ENCODE measurements around the gene PROM2. TPM values are rescaled to one million over a fixed set of nuclear protein-coding genes. Genes with fewer than 3 reads are reported as not detected.

Gene PROM2
- total and polyA plus RNA-seq, 4 donors: 0.11 to 1.1 (median 0.24) TPM

DNA sequence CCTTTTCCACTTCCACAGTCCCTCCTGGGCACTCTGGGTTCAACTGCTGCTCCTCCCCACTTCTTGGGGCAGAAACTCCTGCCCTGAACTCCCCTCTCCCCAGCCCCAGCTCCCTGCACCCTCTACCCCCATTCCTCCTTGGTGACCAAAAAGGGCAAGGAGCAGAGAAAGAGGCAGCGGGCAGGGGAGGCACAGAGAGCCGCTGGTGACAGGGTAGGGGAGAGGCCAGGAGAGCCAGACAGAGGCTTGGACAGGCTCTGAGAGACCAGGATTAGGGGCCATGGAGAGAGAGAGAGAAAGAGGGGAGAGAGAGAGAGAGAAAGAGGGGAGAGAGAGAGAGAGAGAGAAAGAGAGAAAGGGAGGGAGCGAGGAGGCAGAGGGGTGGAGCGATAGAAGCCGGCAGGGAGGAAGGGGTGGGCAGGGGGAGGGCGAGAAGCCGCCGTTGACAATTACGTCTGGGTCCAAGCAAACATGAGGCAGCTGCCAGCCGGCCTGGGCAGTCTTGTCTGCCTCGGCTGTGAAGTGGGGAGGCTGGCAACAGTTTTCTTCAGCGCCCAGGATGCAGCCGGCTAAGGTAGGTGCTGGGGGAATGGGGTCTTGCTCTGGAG, 22.7 kb downstream of the PROM2 start, which contains the start of gene KCNIP3:
Gene KCNIP3, plus strand, starts transcription at position 468 of the 608 bp plus-strand sequence. Its CDS starts 92 bp downstream, at position 560.
- no peaks in the 10 kb centered on the region for H3K27me3 ChIP-seq (ENCODE audit: control insufficient read depth in 4 of 4, insufficient read depth in 4 of 4, low read length in 3 of 4)
- H3K9ac ChIP-seq (ENCODE audit: low read depth in 1 of 2, low read length in 2 of 2): no peak within 1 kb of the TSS
- no peak for DNase-seq (ENCODE audit: low spot score)
- H3K4me1 ChIP-seq (ENCODE audit: control insufficient read depth in 4 of 4, insufficient read depth in 4 of 4, low read length in 3 of 4): peaks cover 0 to 3% (median 0%) of the 10 kb centered on the region in 4 donors
- H3K9me3 ChIP-seq (ENCODE audit: control insufficient read depth in 4 of 4, low read length in 3 of 4): no peaks in the 10 kb centered on the region
- H3K4me3 ChIP-seq (ENCODE audit: low read depth in 1 of 3, low read length in 3 of 3): no peak within 1 kb of the TSS
- H3K27ac ChIP-seq (ENCODE audit: low read depth in 1 of 2, low read length in 2 of 2): no peak within 1 kb of the TSS
- TF ChIP-seq HNF4A (conservative IDR thresholded peaks at IDR 0.05) (no peak), EGR1 (IDR thresholded peaks at IDR 0.05; ENCODE audit: low read depth in 2 of 2) (no peak), RAD21 (IDR thresholded peaks at IDR 0.05) (no peak), JUND (IDR thresholded peaks at IDR 0.05) (no peak), REST (IDR thresholded peaks at IDR 0.05) (no peak)
- WGBS: 17% methylated on average over 13 of the region's 13 CpGs
- no peaks in the 10 kb centered on the region for H3K36me3 ChIP-seq (ENCODE audit: control insufficient read depth in 4 of 4, insufficient read depth in 3 of 4, low read depth in 1 of 4, low read length in 3 of 4)

DNA sequence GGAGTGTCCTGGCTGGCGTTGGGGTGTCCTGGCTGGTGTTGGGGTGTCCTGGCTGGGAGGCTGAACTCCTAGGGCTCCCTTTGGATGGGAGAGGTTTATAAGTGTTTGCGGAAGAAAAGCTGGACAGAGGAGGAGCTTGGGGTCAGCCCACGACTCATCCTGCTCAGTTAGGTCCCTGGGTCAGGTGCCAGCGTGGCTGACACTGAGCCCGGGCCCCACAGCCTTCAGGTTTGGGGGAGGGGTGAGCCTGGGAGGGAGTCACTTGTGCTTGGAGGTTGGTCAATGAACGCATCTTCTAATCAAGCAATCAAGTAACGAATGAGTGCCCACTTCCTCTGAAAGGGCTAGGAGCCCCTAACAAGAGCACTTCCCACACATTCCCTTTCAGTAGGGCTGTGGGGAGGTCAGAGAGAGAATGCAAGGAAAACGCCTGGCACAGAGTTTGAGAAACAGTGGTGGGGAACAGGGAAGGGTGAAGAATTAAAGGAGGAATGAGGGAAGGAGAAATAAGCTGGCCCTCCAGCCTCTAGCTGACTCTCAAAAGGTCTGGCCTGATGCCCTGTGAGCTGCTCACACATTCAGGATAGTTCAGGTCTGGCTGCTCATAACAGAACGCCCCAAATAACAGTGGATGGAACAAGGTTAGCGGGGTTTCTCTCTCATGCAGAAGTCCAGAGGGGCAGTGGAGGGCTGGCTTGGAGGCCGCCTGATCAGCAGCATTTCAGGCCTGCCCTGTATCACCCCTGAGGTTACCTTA, 23.6 kb downstream of the PROM2 start:
- H3K27me3 ChIP-seq (ENCODE audit: control insufficient read depth in 4 of 4, insufficient read depth in 4 of 4, low read length in 3 of 4): no peaks in the 10 kb centered on the region
- H3K4me1 ChIP-seq (ENCODE audit: control insufficient read depth in 4 of 4, insufficient read depth in 4 of 4, low read length in 3 of 4): peaks cover 0 to 3% (median 0%) of the 10 kb centered on the region in 4 donors
- no peak overlapping the region for H3K9ac ChIP-seq (ENCODE audit: low read depth in 1 of 2, low read length in 2 of 2)
- TF ChIP-seq HNF4G (IDR thresholded peaks at IDR 0.05) (no peak), NR2F2 (IDR thresholded peaks at IDR 0.05) (no peak), RAD21 (IDR thresholded peaks at IDR 0.05) (no peak), REST (IDR thresholded peaks at IDR 0.05) (no peak), EGR1 (IDR thresholded peaks at IDR 0.05; ENCODE audit: low read depth in 2 of 2) (no peak), HNF4A (conservative IDR thresholded peaks at IDR 0.05) (no peak), FOXA1 (IDR thresholded peaks at IDR 0.05) (no peak), SP1 (IDR thresholded peaks at IDR 0.05) (no peak), JUND (IDR thresholded peaks at IDR 0.05) (no peak), GABPA (IDR thresholded peaks at IDR 0.05 in 1 of 2, conservative IDR thresholded peaks at IDR 0.05 in 1 of 2) (no peak), ZBTB33 (IDR thresholded peaks at IDR 0.05) (no peak), RXRA (IDR thresholded peaks at IDR 0.05) (no peak), YY1 (IDR thresholded peaks at IDR 0.05) (no peak)
- TF ChIP-seq, protein P1, sequence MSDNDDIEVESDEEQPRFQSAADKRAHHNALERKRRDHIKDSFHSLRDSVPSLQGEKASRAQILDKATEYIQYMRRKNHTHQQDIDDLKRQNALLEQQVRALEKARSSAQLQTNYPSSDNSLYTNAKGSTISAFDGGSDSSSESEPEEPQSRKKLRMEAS (IDR thresholded peaks at IDR 0.05): no peak
- TF ChIP-seq, protein P2, sequence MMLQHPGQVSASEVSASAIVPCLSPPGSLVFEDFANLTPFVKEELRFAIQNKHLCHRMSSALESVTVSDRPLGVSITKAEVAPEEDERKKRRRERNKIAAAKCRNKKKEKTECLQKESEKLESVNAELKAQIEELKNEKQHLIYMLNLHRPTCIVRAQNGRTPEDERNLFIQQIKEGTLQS (IDR thresholded peaks at IDR 0.05): no peak
- no peak for DNase-seq (ENCODE audit: low spot score)
- H3K9me3 ChIP-seq (ENCODE audit: control insufficient read depth in 4 of 4, low read length in 3 of 4): no peaks in the 10 kb centered on the region
- no peaks in the 10 kb centered on the region for H3K36me3 ChIP-seq (ENCODE audit: control insufficient read depth in 4 of 4, insufficient read depth in 3 of 4, low read depth in 1 of 4, low read length in 3 of 4)
- H3K4me3 ChIP-seq (ENCODE audit: low read depth in 1 of 3, low read length in 3 of 3): no peak overlapping the region
- no peak overlapping the region for H3K27ac ChIP-seq (ENCODE audit: low read depth in 1 of 2, low read length in 2 of 2)
- whole genome bisulfite sequencing: 74% methylated on average over 11 of the region's 11 CpGs

All from liver (tissue), 9 donors.